Esophagus muscularis mucosa (tissue), 4 donors: ENCODE measurements around the gene CPNE1. TPM values are rescaled to one million over a fixed set of nuclear protein-coding genes. Genes with fewer than 3 reads are reported as not detected.

ENCODE experiments used
- DNase-seq: peaks from one replicate; pipeline ENCODE4 v3.0.0-alpha.2; 2017; ENCODE audit errors: extremely low spot score
- H3K27ac ChIP-seq, 4 donors: fragments of 200-600 bp; sonication (generic); replicated peaks in 1 of 4; 1 replicate in 3 of 4; 2 replicates in 1 of 4; pipeline ENCODE4 v1.5.1; 2016 to 2019; ENCODE audit warnings: mild to moderate bottlenecking in 1 of 4
- H3K27me3 ChIP-seq, 4 donors: fragments of 200-600 bp; sonication (generic); one replicate each; pipeline versions ENCODE4 v1.5.1 to v1.6.0; 2016 to 2019
- H3K36me3 ChIP-seq, 4 donors: fragments of 200-600 bp; sonication (generic); one replicate each; pipeline ENCODE4 v1.5.1; 2016 to 2019
- H3K4me1 ChIP-seq, 4 donors: fragments of 200-600 bp; sonication (generic); one replicate each; pipeline ENCODE4 v1.5.1; 2016 to 2019
- H3K4me3 ChIP-seq, 4 donors: fragments of 200-600 bp; sonication (generic); 1 replicate in 2 of 4; 2 replicates in 2 of 4; pipeline ENCODE4 v1.5.1; 2016 to 2019; ENCODE audit warnings: mild to moderate bottlenecking in 4 of 4, moderate library complexity in 1 of 4
- H3K9me3 ChIP-seq, 4 donors: fragments of 200-600 bp; sonication (generic); 1 replicate in 3 of 4; 2 replicates in 1 of 4; pipeline ENCODE4 v1.5.1; 2016 to 2019
- EP300 ChIP-seq: sonication (generic); formaldehyde crosslinking; IDR thresholded peaks from one replicate; pipeline ENCODE4 v1.6.1; 2017; ENCODE audit warnings: antibody characterized with exemption
- POLR2A ChIP-seq: fragments of 450-650 bp; IDR thresholded peaks from one replicate; pipeline ENCODE4 v1.6.1; 2017; ENCODE audit warnings: antibody characterized with exemption, moderate library complexity, mild to moderate bottlenecking, low read depth
- POLR2AphosphoS5 ChIP-seq, 2 donors: sonication (generic); formaldehyde crosslinking; IDR thresholded peaks; one replicate each; pipeline ENCODE4 v1.6.1; 2017; ENCODE audit warnings: antibody characterized with exemption in 2 of 2
- WGBS: methylation state at CpG from one replicate; pipeline ENCODE4 v1.1.5; 2018; 5-methylcytosine and 5-hydroxymethylcytosine counted together
- intact Hi-C: fragments of 100-400 bp; cut with DNase I; formaldehyde crosslinking; loops from one replicate; pipeline ENCODE4 v1.15.1; 2023
- total RNA-seq, 4 donors: library from RNA; depleted of rRNA; stranded (reverse); fragments of >200 nt; gene quantifications; one replicate each; pipeline versions ENCODE4 v1.1.0 to v1.2.1, GENCODE V29; 2016
- TF ChIP-seq, protein P1 (sequence below), 3 experiments: fragments of 200-600 bp in 2 of 3; fragments of 450-650 bp in 1 of 3; sonication (generic) in 2 of 3; IDR thresholded peaks; one replicate each; pipeline ENCODE4 v1.5.1; 2017 to 2019; ENCODE audit warnings: antibody characterized with exemption in 3 of 3, mild to moderate bottlenecking in 2 of 3, moderate library complexity in 1 of 3

The CPNE1 gene
- total RNA-seq, 4 donors from 2014 or later: 23.0 to 148 (median 99.9) TPM

DNA sequence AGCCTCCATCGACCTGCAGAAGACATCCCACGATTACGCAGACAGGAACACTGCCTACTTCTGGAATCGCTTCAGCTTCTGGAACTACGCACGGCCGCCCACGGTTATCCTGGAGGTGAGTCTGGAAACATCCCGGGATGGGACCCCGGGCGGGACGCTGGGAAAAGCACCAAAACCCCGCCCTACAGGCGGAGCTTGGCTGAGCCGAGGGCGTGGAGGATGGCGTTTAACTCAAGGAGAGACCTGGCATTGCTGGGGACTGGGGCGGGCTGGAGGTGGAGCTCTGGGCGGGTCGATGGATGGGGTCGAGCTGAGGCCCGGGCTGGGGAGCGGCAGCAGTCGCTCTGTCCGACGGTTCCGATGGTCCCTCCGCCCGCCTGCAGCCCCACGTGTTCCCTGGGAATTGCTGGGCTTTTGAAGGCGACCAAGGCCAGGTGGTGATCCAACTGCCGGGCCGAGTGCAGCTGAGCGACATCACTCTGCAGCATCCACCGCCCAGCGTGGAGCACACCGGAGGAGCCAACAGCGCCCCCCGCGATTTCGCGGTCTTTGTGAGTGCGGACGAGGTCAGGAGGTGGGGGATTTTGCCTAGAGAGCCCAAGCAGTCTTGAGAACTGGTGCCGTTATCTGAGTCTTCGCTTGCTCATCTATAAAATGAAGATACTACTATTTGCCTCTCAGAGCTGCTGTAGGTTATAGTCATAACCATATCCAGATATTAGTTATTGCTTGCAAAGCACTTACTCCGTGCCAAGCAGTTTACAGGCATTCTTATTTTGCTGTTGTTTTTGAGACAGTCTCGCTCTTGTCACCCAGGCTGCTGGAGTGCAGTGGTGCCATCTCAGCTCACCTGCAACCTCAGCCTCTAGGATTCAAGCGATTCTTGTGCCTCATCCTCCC is 45.3 kb downstream of the CPNE1 start:
- peak overlapping the region; percentile 60 to 68 (median 62) for H3K4me3 ChIP-seq
- peak; percentile 96 for DNase-seq
- no peaks in the 10 kb centered on the region for H3K27me3 ChIP-seq
- intact Hi-C loops: loop anchor here (5.0 kb wide), 1 partner anchor 43 kb away; the partner anchor contains the start of genes CPNE1 and RBM12
- TF ChIP-seq EP300 (no peak), POLR2A (no peak), POLR2AphosphoS5 (IDR thresholded peaks at IDR 0.05) (peak; percentile 37 to 59)
- TF ChIP-seq, protein P1, sequence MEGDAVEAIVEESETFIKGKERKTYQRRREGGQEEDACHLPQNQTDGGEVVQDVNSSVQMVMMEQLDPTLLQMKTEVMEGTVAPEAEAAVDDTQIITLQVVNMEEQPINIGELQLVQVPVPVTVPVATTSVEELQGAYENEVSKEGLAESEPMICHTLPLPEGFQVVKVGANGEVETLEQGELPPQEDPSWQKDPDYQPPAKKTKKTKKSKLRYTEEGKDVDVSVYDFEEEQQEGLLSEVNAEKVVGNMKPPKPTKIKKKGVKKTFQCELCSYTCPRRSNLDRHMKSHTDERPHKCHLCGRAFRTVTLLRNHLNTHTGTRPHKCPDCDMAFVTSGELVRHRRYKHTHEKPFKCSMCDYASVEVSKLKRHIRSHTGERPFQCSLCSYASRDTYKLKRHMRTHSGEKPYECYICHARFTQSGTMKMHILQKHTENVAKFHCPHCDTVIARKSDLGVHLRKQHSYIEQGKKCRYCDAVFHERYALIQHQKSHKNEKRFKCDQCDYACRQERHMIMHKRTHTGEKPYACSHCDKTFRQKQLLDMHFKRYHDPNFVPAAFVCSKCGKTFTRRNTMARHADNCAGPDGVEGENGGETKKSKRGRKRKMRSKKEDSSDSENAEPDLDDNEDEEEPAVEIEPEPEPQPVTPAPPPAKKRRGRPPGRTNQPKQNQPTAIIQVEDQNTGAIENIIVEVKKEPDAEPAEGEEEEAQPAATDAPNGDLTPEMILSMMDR (IDR thresholded peaks at IDR 0.05): peak in 1 of 3 experiments; percentile 11
- peak overlapping the region; percentile 44 to 98 (median 92) for H3K27ac ChIP-seq
- 16% methylated on average over 14 of the region's 49 CpGs for WGBS
- peaks cover 28 to 45% (median 42%) of the 10 kb centered on the region in 4 donors for H3K4me1 ChIP-seq
- H3K9me3 ChIP-seq: no peaks in the 10 kb centered on the region
- H3K36me3 ChIP-seq: peaks cover 0 to 22% (median 9%) of the 10 kb centered on the region in 4 donors

DNA sequence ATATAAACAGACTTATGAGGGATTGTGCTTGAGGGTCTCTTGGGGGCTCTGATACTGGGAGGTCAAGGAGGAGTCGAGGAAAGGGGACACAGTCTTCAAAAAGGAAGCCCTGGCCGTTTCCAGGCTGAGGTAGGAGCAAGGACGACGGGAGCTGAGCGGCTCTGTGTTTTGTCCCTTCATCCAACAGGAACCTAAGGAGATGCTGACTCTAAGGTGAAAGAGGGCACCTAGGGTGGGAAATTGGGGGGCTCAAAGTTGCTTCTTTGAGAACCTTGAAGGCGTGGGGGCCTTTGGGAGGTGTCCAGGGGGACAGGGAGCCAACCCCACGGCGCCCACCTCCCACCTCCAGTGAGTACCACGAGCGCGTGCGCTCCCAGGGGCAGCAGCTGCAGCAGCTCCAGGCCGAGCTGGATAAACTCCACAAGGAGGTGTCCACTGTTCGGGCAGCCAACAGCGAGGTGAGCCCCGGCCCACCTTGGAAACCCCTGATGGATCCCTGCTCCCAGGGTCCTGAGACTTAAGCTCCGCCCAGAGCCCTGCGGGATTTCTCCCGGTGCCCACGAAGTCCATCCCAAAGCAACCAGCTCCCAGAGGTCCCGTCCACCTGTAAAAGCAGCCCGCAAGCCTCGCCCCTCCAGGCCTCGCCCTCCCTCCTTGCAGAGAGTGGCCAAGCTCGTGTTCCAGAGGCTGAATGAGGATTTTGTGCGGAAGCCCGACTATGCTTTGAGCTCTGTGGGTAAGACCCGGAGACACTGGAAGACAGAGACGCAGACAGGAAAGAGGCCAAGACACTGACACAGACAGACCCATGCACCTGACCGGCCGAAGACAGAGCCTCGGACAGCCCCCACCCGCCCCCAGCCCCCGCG is 46.2 kb downstream of the CPNE1 start:
- TF ChIP-seq EP300 (no peak), POLR2AphosphoS5 (IDR thresholded peaks at IDR 0.05) (no peak), POLR2A (no peak)
- TF ChIP-seq, protein P1 (IDR thresholded peaks at IDR 0.05): no peak
- peaks cover 28 to 45% (median 42%) of the 10 kb centered on the region in 4 donors for H3K4me1 ChIP-seq
- 20% methylated on average over 19 of the region's 35 CpGs for WGBS
- intact Hi-C loops: loop anchor here (5.0 kb wide), 1 partner anchor 44 kb away; the partner anchor contains the start of genes CPNE1 and RBM12
- H3K9me3 ChIP-seq: no peaks in the 10 kb centered on the region
- H3K36me3 ChIP-seq: peaks cover 0 to 22% (median 9%) of the 10 kb centered on the region in 4 donors
- peak overlapping the region; percentile 44 to 98 (median 92) for H3K27ac ChIP-seq
- DNase-seq: no peak
- H3K4me3 ChIP-seq: peak overlapping the region; percentile 60 to 68 (median 62)
- H3K27me3 ChIP-seq: no peaks in the 10 kb centered on the region

DNA sequence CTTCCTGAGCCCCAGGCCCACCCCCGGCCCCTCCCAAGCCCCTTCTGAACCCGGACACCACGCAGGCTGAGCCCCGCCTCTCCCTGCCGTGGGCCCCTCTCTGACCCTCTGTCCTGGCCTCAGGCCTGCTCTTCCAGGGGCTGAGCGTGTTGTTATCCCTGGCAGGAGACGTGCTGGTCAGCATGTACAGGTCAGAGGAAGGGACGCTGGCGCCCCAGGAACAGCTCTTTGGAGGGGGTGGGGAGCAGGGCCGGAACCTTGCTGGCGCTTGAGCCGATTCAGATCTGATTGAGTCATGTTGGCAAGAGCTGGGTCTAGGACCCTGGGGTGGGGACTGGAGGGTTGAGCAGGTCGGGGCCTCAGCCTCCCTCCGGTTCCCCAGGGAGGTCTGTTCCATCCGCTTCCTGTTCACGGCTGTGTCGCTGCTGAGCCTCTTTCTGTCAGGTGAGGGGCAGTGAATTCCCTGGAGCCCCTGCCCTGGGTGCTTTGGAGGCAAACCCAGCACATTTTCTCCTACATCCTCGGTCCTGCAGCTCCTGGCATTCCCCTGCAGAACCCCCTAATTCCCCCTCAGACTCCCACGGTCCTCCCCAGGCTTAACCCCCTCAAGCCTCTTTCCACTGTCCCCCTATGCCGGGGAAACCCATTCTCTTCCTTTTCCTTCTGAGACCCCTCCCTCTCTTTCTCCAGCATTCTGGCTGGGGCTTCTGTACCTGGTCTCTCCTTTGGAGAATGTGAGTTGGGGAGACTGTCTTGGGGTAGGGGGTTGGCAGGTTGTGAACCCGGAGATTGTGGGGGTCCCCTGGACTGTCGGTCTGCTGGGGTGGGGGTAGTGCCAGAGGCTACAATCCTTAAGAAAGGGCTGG is 47.1 kb downstream of the CPNE1 start:
- Histone ChIP-seq H3K27me3 (no peaks in the 10 kb centered on the region), H3K27ac (peak overlapping the region; percentile 90 to 98 (median 92)), H3K4me1 (peaks cover 28 to 45% (median 42%) of the 10 kb centered on the region in 4 donors), H3K36me3 (peaks cover 0 to 16% (median 9%) of the 10 kb centered on the region in 4 donors), H3K4me3 (peak overlapping the region; percentile 60 to 75 (median 66)), H3K9me3 (no peaks in the 10 kb centered on the region)
- peak in 1 of 2 donors; percentile 24 for TF ChIP-seq POLR2AphosphoS5 (IDR thresholded peaks at IDR 0.05)
- TF ChIP-seq EP300: no peak
- TF ChIP-seq, protein P1 (IDR thresholded peaks at IDR 0.05): peak in 1 of 3 experiments; percentile 46
- DNase-seq: no peak
- intact Hi-C loops: loop anchor here (5.0 kb wide), 1 partner anchor 45 kb away; the partner anchor contains the start of genes CPNE1 and RBM12
- WGBS: 45% methylated on average over 21 of the region's 22 CpGs
